ENCODE data around the gene ABI3BP. TPM values are rescaled to one million over a fixed set of nuclear protein-coding genes. Genes with fewer than 3 reads are reported as not detected.

ABI3BP gene
- total RNA-seq, 1 experiment from 2014 or later: 0.15 TPM

- Histone ChIP-seq H3K9ac (ENCODE audit: low read length) (no peak overlapping the region), H4K20me1 (ENCODE audit: insufficient read depth) (peaks cover 11% of the 10 kb centered on the region; the same call in 1 of the 2 replicates), H3K4me3 (replicated peaks in 1 of 2; ENCODE audit: low read depth in 1 of 2, low read length in 2 of 2) (no peak overlapping the region), H2AFZ (ENCODE audit: low read depth, low read length, poor library complexity, severe bottlenecking) (no peak overlapping the region), H3K4me1 (ENCODE audit: control insufficient read depth in 1 of 2, insufficient read depth in 2 of 2, low read length in 2 of 2) (no peaks in the 10 kb centered on the region), H3K27ac (ENCODE audit: low read depth, low read length) (no peak overlapping the region), H3K27me3 (ENCODE audit: insufficient read depth, low read length) (no peaks in the 10 kb centered on the region), H3K4me2 (ENCODE audit: low read length) (no peak overlapping the region), H3K9me3 (ENCODE audit: control insufficient read depth in 1 of 2, insufficient read depth in 1 of 2, low read depth in 1 of 2, low read length in 2 of 2) (no peaks in the 10 kb centered on the region), H3K36me3 (ENCODE audit: control insufficient read depth in 1 of 2, insufficient read depth in 2 of 2, low read length in 2 of 2) (peaks cover 28 to 43% of the 10 kb centered on the region in 2 experiments), H3K9me2 (ENCODE audit: insufficient read depth) (no peaks in the 10 kb centered on the region), H3K79me2 (ENCODE audit: insufficient read depth, low read length) (peaks cover 99% of the 10 kb centered on the region)
- TF ChIP-seq SIN3A (IDR thresholded peaks at IDR 0.05; ENCODE audit: low read depth): no peak
- no peak for TF ChIP-seq EZH2 (IDR thresholded peaks at IDR 0.05)
- TF ChIP-seq EZH2phosphoT487 (IDR thresholded peaks at IDR 0.05; ENCODE audit: borderline replicate concordance): no peak
- no peak for TF ChIP-seq ZFX (IDR thresholded peaks at IDR 0.05)
- TF ChIP-seq ZBTB33 (IDR thresholded peaks at IDR 0.05; ENCODE audit: extremely low read depth, insufficient replicate concordance, low read length): no peak
- no peak for TF ChIP-seq FOSL1 (IDR thresholded peaks at IDR 0.05; ENCODE audit: low read depth)
- TF ChIP-seq TCF7L2 (IDR thresholded peaks at IDR 0.05; ENCODE audit: borderline replicate concordance, extremely low read depth, insufficient read depth, insufficient read length): no peak
- CTCF ChIA-PET: no interaction called here
- RAD21 ChIA-PET (ENCODE audit: low non-redundant PET in 1 of 2, low total read pairs in 2 of 2, uncharacterized antibody in 2 of 2, unreplicated experiment in 2 of 2): no interaction called here
- POLR2A ChIA-PET: no interaction called here
- ATAC-seq (no peak), DNase-seq (ENCODE audit: low read depth, low spot score) (no peak)
- intact Hi-C loops (cut with micrococcal nuclease): no loop called here
- no TSS peak for BruUV-seq (replicated peaks)
These were observed 262.7 kb downstream of the ABI3BP start for GRCh38 chr3:100730524-100730923.

GRCh38 chr3:100726706-100727105, 266.5 kb downstream of the ABI3BP start:
- no peak for TF ChIP-seq CBX3 (IDR thresholded peaks at IDR 0.05; ENCODE audit: low read depth)
- no peak for TF ChIP-seq POLR2AphosphoS5 (IDR thresholded peaks at IDR 0.05; ENCODE audit: low read depth, low read length)
- no peak for TF ChIP-seq MAX (IDR thresholded peaks at IDR 0.05)
- TF ChIP-seq SRF (IDR thresholded peaks at IDR 0.05; ENCODE audit: low read depth): no peak
- TF ChIP-seq CEBPB (IDR thresholded peaks at IDR 0.05; ENCODE audit: low read depth): no peak
- TF ChIP-seq YY1 (IDR thresholded peaks at IDR 0.05; ENCODE audit: extremely low read depth, insufficient replicate concordance, low read depth, low read length): no peak
- TF ChIP-seq EGR1 (IDR thresholded peaks at IDR 0.05; ENCODE audit: low read depth): no peak
- H3K4me1 ChIP-seq (ENCODE audit: control insufficient read depth in 1 of 2, insufficient read depth in 2 of 2, low read length in 2 of 2): no peaks in the 10 kb centered on the region
- peaks cover 98% of the 10 kb centered on the region for H3K79me2 ChIP-seq (ENCODE audit: insufficient read depth, low read length)
- POLR2A ChIA-PET: no interaction called here
- RAD21 ChIA-PET (ENCODE audit: low non-redundant PET in 1 of 2, low total read pairs in 2 of 2, uncharacterized antibody in 2 of 2, unreplicated experiment in 2 of 2): no interaction called here
- peaks cover 16 to 30% of the 10 kb centered on the region in 2 experiments for H3K36me3 ChIP-seq (ENCODE audit: control insufficient read depth in 1 of 2, insufficient read depth in 2 of 2, low read length in 2 of 2)
- no peak overlapping the region for H3K4me2 ChIP-seq (ENCODE audit: low read length)
- no peak overlapping the region for H3K27ac ChIP-seq (ENCODE audit: low read depth, low read length)
- CTCF ChIA-PET: interaction anchor here (1.1 to 1.6 kb wide), 2 partner anchors 14 to 264 kb away, joined by 3 read pairs; no protein-coding TSS in a partner anchor
- no TSS peak for BruUV-seq (replicated peaks)
- H3K4me3 ChIP-seq (replicated peaks in 1 of 2; ENCODE audit: low read depth in 1 of 2, low read length in 2 of 2): no peak overlapping the region
- ATAC-seq (no peak), DNase-seq (ENCODE audit: low read depth, low spot score) (no peak)
- intact Hi-C loops (cut with micrococcal nuclease): no loop called here
- peaks cover 15% of the 10 kb centered on the region; the same call in 1 of the 2 replicates for H4K20me1 ChIP-seq (ENCODE audit: insufficient read depth)
- H3K9me3 ChIP-seq (ENCODE audit: control insufficient read depth in 1 of 2, insufficient read depth in 1 of 2, low read depth in 1 of 2, low read length in 2 of 2): no peaks in the 10 kb centered on the region
- no peaks in the 10 kb centered on the region for H3K27me3 ChIP-seq (ENCODE audit: insufficient read depth, low read length)
- no peaks in the 10 kb centered on the region for H3K9me2 ChIP-seq (ENCODE audit: insufficient read depth)
- no peak overlapping the region for H2AFZ ChIP-seq (ENCODE audit: low read depth, low read length, poor library complexity, severe bottlenecking)
- H3K9ac ChIP-seq (ENCODE audit: low read length): no peak overlapping the region
